CD1c-positive myeloid dendritic cell (primary cell): ENCODE data around the gene IPO11.
"Not testable (repeated sequence)": the region's sequence is repeated elsewhere in the genome, so short reads cannot be mapped to it uniquely, and the experiment has no call there.

Experiments
- DNase-seq: peaks from one replicate; pipeline ENCODE4 v3.0.0-alpha.2; 2016; ENCODE audit errors: extremely low spot score

Gene IPO11

DNA sequence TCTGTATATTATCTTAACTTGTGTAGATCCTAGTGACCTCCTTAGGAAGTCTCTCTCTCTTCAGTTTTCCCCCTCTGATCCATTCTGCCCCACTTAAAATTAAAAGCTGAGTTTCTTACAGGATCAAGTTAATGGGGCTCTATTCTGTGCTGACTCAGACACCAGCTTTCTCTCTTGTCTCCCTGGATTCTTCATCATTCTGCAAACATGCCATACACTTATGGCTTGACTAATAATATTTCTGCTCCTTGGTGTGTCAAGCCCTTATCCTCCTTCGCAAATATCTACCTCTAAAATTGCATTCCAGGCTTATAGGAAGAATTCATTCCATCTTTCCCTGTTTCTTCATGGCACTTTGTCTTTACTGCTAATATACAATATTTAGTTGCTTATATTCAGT, 184.1 kb downstream of the IPO11 start:
- no peak for DNase-seq

DNA sequence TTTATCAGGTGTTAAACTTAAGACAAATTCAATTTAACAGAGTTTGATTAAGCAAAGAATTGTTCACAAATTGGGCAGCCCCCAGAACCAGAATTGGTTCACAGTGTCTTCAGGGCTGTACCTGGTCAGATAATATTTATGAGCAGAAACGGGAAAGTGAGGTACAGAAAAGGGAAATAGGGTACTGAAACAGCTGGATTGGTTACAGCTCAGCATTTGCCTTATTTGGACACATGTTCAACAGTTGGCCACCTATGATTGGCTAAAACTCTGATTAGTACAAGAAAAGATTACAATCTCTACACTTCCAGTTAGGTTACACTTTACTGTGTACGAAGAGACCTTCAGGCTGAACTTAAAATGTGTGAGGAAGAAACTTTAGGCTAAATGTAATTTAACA, 184.8 kb downstream of the IPO11 start:
- DNase-seq, result no peak

GRCh38 chr5:62600560-62601252, 188.1 kb downstream of the IPO11 start:
- DNase-seq, result no peak

DNA sequence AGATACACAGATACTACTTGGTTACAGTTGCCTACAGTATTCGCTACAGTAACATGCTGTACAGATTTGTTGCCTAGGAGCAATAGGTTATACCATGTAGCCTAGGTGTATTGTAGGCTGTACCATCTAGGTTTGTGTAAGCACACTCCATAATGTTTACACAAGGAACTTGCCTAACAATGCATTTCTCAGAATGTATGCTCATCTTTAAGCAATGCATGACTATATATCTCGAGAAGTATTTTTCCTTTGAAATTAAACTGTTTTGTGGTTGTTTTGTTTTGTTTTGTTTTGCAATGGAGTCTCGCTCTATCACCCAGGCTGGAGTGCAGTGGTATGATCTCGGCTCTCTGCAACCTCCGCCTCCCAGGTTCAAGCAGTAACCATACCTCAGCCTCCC, 191.4 kb downstream of the IPO11 start:
- DNase-seq, result no peak

- DNase-seq, result no peak
Observed at GRCh38 chr5:62605638-62606037, 193.1 kb downstream of the IPO11 start.

DNA sequence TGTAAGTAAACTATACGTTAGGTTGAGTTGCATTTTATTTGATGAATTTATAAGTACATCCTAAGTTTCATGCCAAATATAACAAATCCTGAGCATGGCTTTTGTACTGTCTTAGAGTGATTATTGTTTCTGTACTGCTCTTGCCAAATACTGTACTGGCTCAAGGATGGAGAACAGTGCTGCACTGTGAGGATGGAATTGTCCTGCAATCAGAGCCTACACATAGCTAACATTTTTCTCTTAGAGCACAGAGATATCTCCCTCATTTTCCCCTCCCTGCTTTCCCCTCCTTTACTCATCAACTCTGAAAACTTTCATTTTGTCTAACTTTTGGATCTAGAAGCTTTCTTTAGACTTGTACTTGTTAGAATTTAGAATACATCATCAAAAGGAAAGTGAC, 194.3 kb downstream of the IPO11 start:
- no peak for DNase-seq

- DNase-seq, result no peak
Observed at GRCh38 chr5:62607615-62608014, 195.1 kb downstream of the IPO11 start.

DNA sequence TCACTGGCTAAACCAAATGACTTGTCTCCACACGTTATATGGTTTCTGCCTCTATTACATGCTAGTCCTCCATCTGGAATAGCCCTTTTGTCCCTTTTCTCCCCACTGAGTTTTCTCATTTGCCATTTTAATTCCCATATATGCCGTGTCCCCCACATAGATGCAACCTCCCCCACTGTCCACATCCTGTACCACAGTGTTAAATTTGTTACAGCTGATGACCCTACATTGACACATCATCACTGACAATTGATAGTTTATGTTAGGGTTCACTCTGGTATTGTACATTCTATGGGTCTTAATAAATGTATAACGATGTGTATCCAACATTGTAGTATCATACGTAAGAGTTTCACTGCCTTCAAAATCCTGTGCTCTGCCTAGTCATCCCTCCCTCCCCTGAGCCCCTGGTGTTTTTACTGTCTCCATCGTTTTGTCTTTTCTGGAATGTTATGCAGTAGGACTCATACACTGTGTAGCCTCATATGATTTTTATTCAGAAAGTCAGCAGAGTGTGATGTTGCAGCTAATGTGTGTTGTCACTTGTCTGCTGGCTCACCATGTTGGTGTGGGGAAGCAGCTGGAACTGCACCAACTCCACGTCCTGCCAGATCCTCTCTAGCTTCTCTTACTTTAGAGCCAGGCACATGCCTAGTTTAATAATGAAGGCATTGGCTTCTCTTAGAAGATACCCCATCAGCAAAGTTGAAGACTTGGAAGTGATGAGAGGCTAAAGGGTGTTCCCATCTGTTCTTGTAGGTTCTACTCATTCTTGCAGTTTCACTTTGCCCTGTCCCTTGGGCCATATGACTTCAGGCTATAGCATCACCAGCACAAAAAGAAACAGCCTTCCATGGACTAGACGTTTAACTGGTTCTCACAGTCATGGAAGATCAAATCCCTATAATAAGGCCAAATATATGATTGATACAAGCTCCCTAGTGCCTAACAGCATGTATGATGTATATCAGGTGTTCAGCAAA, 196.3 kb downstream of the IPO11 start:
- no peak for DNase-seq

GRCh38 chr5:62614355-62614754, 201.8 kb downstream of the IPO11 start:
- DNase-seq, result no peak

GRCh38 chr5:62616615-62617277, 204.2 kb downstream of the IPO11 start:
- no peak for DNase-seq

DNA sequence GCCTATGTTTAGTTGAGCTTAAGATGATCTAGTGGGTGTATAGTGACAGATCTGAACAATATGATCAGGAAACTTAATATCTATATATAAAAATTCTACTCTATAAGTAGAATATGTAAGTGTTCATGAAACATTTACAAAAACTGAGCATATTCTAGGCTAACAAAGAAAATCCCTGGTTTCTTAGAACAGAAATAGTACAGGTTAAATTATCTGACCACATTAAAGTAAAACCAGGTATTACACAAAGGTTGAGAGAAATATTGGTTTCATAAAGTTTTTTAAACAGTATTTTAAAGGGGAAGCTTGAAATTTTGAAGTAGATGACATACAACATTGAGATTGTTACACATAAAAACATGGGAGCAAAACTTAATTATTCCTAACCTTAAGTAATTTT, 205.4 kb downstream of the IPO11 start:
- DNase-seq, result no peak

DNA sequence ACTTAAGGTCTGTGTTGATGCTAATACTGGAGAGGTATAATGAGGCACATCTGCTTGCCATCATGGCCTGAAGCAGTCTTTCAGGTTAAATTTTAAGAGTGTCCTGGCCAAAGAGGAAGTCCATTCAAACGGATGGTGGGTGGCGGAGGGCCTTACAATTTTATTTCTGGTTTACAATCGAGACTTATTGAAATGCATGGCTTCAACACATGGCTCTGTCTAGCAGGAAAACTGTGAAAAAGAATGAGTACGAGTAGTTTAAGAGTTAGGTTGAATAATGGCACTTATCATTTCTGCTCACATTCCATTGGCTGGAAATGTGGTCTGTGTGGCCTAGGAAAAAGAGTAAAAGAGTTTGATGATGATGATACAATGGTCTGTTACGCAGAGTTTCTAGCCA, 208.2 kb downstream of the IPO11 start:
- DNase-seq, result no peak

- DNase-seq, result no peak
Observed at GRCh38 chr5:62621280-62621679, 208.7 kb downstream of the IPO11 start.

- DNase-seq, result no peak
Observed at GRCh38 chr5:62623271-62623670, 210.7 kb downstream of the IPO11 start.

- not testable (repeated sequence) for DNase-seq
Observed at GRCh38 chr5:62624436-62624835, 211.9 kb downstream of the IPO11 start.

- DNase-seq, result no peak
Observed at GRCh38 chr5:62626534-62626933, 214.0 kb downstream of the IPO11 start.

- DNase-seq, result no peak
Observed at GRCh38 chr5:62627121-62627520, 214.6 kb downstream of the IPO11 start.

GRCh38 chr5:62627901-62628300, 215.3 kb downstream of the IPO11 start:
- no peak for DNase-seq

DNA sequence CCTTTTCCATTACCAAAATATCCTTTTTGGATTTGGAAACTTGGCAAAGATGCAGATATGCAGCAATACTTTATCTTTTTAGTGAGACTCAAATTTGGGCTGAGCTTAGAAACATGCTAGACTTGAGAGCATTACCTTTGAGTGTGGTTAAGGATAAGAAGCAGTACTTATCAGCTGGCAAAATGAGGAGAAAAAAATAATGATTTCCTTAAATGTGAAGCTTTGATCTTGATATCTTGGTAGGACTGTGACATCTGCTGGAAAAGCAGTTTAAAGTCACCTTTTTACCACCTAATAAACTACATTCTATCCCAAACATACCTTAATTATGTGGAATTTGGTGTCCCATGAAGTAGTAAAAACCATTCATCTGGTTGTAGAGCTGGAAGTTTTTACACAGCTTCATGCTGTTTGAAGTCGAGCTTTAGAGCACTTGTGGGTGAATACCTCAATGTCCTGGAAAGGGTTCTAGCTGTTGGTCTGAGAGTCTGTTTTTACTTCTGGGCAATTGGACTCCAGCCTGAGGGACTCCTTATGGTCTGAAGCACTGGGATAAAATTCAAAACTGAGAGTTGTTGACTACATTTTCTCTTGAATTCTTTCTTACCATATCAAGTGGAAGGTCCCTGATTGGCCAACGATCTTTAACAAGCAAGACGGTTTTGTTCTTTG, 219.5 kb downstream of the IPO11 start:
- DNase-seq, result no peak

- DNase-seq, result no peak
Observed at GRCh38 chr5:62633243-62633642, 220.7 kb downstream of the IPO11 start.

DNA sequence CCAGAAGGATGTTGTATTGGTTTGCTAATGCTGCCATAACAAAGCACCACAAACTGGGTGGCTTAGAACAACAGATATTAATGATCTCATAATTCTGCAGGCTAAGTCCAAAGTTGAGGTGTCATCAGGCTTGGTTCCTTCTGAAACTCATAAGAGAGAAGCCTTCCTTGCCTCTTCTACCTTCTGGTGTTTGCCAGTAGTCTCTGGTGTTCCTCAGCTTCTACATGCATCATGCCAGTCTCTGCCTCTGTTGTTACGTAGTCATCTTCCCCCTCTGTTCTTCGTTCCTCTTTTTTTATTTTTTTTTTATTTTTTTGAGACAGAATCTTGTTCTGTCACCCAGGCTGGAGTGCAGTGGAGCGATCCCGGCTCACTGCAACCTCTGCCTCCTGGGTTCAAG, 227.9 kb downstream of the IPO11 start:
- peak; percentile 54 for DNase-seq

GRCh38 chr5:62642468-62642867, 229.9 kb downstream of the IPO11 start:
- no peak for DNase-seq
